Liver (tissue), 9 donors: ENCODE measurements around the gene RPS14. TPM values are rescaled to one million over a fixed set of nuclear protein-coding genes. Genes with fewer than 3 reads are reported as not detected.

Source experiments
- DNase-seq: peaks from one replicate; pipeline ENCODE4 v3.0.0-alpha.2; 2017; ENCODE audit warnings: low spot score
- H3K27ac ChIP-seq, 2 donors: one replicate each; pipeline ENCODE4 v1.7.0; 2013; ENCODE audit warnings: inconsistent platforms in 2 of 2, low read length in 2 of 2, control low read depth in 1 of 2, low read depth in 1 of 2, mild to moderate bottlenecking in 1 of 2
- H3K27me3 ChIP-seq, 4 donors: one replicate each; pipeline versions ENCODE4 v1.6.1 to v1.7.0; 2013; ENCODE audit warnings: low read length in 3 of 4, inconsistent platforms in 1 of 4, mild to moderate bottlenecking in 1 of 4, moderate library complexity in 1 of 4; ENCODE audit not compliant: control insufficient read depth in 4 of 4, insufficient read depth in 4 of 4
- H3K36me3 ChIP-seq, 4 donors: one replicate each; pipeline versions ENCODE4 v1.6.1 to v1.7.0; 2013; ENCODE audit warnings: low read length in 3 of 4, mild to moderate bottlenecking in 3 of 4, low read depth in 1 of 4, moderate library complexity in 1 of 4; ENCODE audit not compliant: control insufficient read depth in 4 of 4, insufficient read depth in 3 of 4
- H3K4me1 ChIP-seq, 4 donors: one replicate each; pipeline versions ENCODE4 v1.6.1 to v1.7.0; 2013; ENCODE audit warnings: low read length in 3 of 4, mild to moderate bottlenecking in 3 of 4, moderate library complexity in 1 of 4; ENCODE audit not compliant: control insufficient read depth in 4 of 4, insufficient read depth in 4 of 4
- H3K4me3 ChIP-seq, 3 donors: one replicate each; pipeline versions ENCODE4 v1.6.1 to v1.7.0; 2013; ENCODE audit warnings: low read length in 3 of 3, control low read depth in 1 of 3, low read depth in 1 of 3, mild to moderate bottlenecking in 1 of 3
- H3K9ac ChIP-seq, 2 donors: one replicate each; pipeline ENCODE4 v1.7.0; 2013; ENCODE audit warnings: low read length in 2 of 2, mild to moderate bottlenecking in 2 of 2, moderate library complexity in 2 of 2, control low read depth in 1 of 2, low read depth in 1 of 2
- H3K9me3 ChIP-seq, 4 donors: one replicate each; pipeline versions ENCODE4 v1.6.1 to v1.7.0; 2013; ENCODE audit warnings: low read length in 3 of 4; ENCODE audit not compliant: control insufficient read depth in 4 of 4
- CTCF ChIP-seq: fragments of 150-350 bp; IDR thresholded peaks from 2 replicates; pipeline ENCODE4 v1.5.1; 2017; ENCODE audit warnings: improper control_type of control experiment, low read depth, low read length; ENCODE audit not compliant: missing input control
- EGR1 ChIP-seq, 2 donors: IDR thresholded peaks; 2 replicates each; pipeline ENCODE4 v1.6.1; 2016 to 2018; ENCODE audit warnings: antibody characterized with exemption in 2 of 2, low read depth in 2 of 2
- FOXA1 ChIP-seq: IDR thresholded peaks from 2 replicates; pipeline ENCODE4 v1.6.1; 2016; ENCODE audit warnings: antibody characterized with exemption
- FOXA2 ChIP-seq: IDR thresholded peaks from 2 replicates; pipeline ENCODE4 v1.6.1; 2016; ENCODE audit warnings: antibody characterized with exemption
- GABPA ChIP-seq, 2 donors: IDR thresholded peaks in 1 of 2; conservative IDR thresholded peaks in 1 of 2; 2 replicates each; pipeline ENCODE4 v1.6.1; 2016; ENCODE audit warnings: antibody characterized with exemption in 2 of 2, mild to moderate bottlenecking in 1 of 2, moderate library complexity in 1 of 2
- HNF4A ChIP-seq, 2 donors: conservative IDR thresholded peaks; 2 replicates each; pipeline ENCODE4 v1.6.1; 2016; ENCODE audit warnings: antibody characterized with exemption in 2 of 2, mild to moderate bottlenecking in 2 of 2
- HNF4G ChIP-seq: IDR thresholded peaks from 2 replicates; pipeline ENCODE4 v1.6.1; 2016; ENCODE audit warnings: antibody characterized with exemption
- JUND ChIP-seq, 2 donors: IDR thresholded peaks; 2 replicates each; pipeline ENCODE4 v1.6.1; 2016; ENCODE audit warnings: antibody characterized with exemption in 2 of 2
- NR2F2 ChIP-seq: IDR thresholded peaks from 2 replicates; pipeline ENCODE4 v1.6.1; 2016; ENCODE audit warnings: antibody characterized with exemption
- RAD21 ChIP-seq, 2 donors: IDR thresholded peaks; 2 replicates each; pipeline ENCODE4 v1.6.1; 2016; ENCODE audit warnings: antibody characterized with exemption in 2 of 2, mild to moderate bottlenecking in 2 of 2
- RXRA ChIP-seq, 2 donors: IDR thresholded peaks; 2 replicates each; pipeline ENCODE4 v1.6.1; 2017 to 2018; ENCODE audit warnings: antibody characterized with exemption in 2 of 2, mild to moderate bottlenecking in 1 of 2
- SP1 ChIP-seq: IDR thresholded peaks from 2 replicates; pipeline ENCODE4 v1.6.1; 2018; ENCODE audit warnings: antibody characterized with exemption, mild to moderate bottlenecking
- TAF1 ChIP-seq: conservative IDR thresholded peaks from 2 replicates; pipeline ENCODE4 v1.6.1; 2016; ENCODE audit warnings: antibody characterized with exemption, mild to moderate bottlenecking
- YY1 ChIP-seq: IDR thresholded peaks from 2 replicates; pipeline ENCODE4 v1.6.1; 2016; ENCODE audit warnings: antibody characterized with exemption, mild to moderate bottlenecking
- WGBS: extraction: QIAGEN DNeasy Blood & Tissue Kit; methylation state at CpG from one replicate; pipeline ENCODE4 v1.1.7; 2013; 5-methylcytosine and 5-hydroxymethylcytosine counted together
- polyA plus RNA-seq, 2 donors: library from polyadenylated mRNA; stranded (reverse) in 1 of 2; unstranded in 1 of 2; fragments of 200-250 nt in 1 of 2; fragments of >200 nt in 1 of 2; fragmentation: Nextera tagmentation in 1 of 2; extraction: Ambion mirVana in 1 of 2; gene quantifications; one replicate each; pipeline versions ENCODE4 v1.2.1 to v1.2.3, GENCODE V29; 2013 to 2015
- total RNA-seq, 2 donors: library from RNA; depleted of rRNA; stranded (reverse); fragments of >200 nt; gene quantifications; one replicate each; pipeline ENCODE4 v1.2.3, GENCODE V29; 2014
- TF ChIP-seq, protein P1 (sequence below): IDR thresholded peaks from 2 replicates; pipeline ENCODE4 v1.6.1; 2016; ENCODE audit warnings: antibody characterized with exemption
- TF ChIP-seq, protein P2 (sequence below): IDR thresholded peaks from 2 replicates; pipeline ENCODE4 v1.6.1; 2016; ENCODE audit warnings: antibody characterized with exemption
- TF ChIP-seq, protein P3 (sequence below): IDR thresholded peaks from 2 replicates; pipeline ENCODE4 v1.6.1; 2016; ENCODE audit warnings: antibody characterized with exemption
- TF ChIP-seq, protein P4 (sequence below): IDR thresholded peaks from 2 replicates; pipeline ENCODE4 v1.6.1; 2016; ENCODE audit warnings: antibody characterized with exemption, mild to moderate bottlenecking
- donor health status: healthy.
- donor health status: healthy.
- donor health status: healthy.
- donor health status: healthy.
- donor health status: healthy.

RPS14 gene
- total and polyA plus RNA-seq, 4 donors, result 609 to 956 (median 885) TPM

GRCh38 chr5:150404121-150404520 is 45.4 kb downstream of the RPS14 start:
- no peak overlapping the region for H3K27ac ChIP-seq
- H3K9me3 ChIP-seq, result no peaks in the 10 kb centered on the region
- 84% methylated on average over 5 of the region's 5 CpGs for WGBS
- TF ChIP-seq, protein P1, sequence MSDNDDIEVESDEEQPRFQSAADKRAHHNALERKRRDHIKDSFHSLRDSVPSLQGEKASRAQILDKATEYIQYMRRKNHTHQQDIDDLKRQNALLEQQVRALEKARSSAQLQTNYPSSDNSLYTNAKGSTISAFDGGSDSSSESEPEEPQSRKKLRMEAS, result no peak
- TF ChIP-seq NR2F2 (no peak), JUND (IDR thresholded peaks at IDR 0.05) (no peak), RAD21 (IDR thresholded peaks at IDR 0.05) (no peak), HNF4G (no peak), SP1 (no peak), EGR1 (IDR thresholded peaks at IDR 0.05; ENCODE audit: low read depth in 2 of 2) (no peak), RXRA (IDR thresholded peaks at IDR 0.05) (no peak), FOXA1 (no peak), GABPA (IDR thresholded peaks at IDR 0.05 in 1 of 2, conservative IDR thresholded peaks at IDR 0.05 in 1 of 2) (no peak), YY1 (no peak)
- TF ChIP-seq, protein P2, sequence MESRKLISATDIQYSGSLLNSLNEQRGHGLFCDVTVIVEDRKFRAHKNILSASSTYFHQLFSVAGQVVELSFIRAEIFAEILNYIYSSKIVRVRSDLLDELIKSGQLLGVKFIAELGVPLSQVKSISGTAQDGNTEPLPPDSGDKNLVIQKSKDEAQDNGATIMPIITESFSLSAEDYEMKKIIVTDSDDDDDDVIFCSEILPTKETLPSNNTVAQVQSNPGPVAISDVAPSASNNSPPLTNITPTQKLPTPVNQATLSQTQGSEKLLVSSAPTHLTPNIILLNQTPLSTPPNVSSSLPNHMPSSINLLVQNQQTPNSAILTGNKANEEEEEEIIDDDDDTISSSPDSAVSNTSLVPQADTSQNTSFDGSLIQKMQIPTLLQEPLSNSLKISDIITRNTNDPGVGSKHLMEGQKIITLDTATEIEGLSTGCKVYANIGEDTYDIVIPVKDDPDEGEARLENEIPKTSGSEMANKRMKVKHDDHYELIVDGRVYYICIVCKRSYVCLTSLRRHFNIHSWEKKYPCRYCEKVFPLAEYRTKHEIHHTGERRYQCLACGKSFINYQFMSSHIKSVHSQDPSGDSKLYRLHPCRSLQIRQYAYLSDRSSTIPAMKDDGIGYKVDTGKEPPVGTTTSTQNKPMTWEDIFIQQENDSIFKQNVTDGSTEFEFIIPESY, result no peak
- no peak for DNase-seq
- no peak overlapping the region for H3K9ac ChIP-seq
- peaks cover 0 to 2% (median 0%) of the 10 kb centered on the region in 4 donors for H3K4me1 ChIP-seq
- peaks cover 0 to 31% (median 18%) of the 10 kb centered on the region in 4 donors for H3K36me3 ChIP-seq
- H3K4me3 ChIP-seq, result no peak overlapping the region
- H3K27me3 ChIP-seq, result no peaks in the 10 kb centered on the region

DNA sequence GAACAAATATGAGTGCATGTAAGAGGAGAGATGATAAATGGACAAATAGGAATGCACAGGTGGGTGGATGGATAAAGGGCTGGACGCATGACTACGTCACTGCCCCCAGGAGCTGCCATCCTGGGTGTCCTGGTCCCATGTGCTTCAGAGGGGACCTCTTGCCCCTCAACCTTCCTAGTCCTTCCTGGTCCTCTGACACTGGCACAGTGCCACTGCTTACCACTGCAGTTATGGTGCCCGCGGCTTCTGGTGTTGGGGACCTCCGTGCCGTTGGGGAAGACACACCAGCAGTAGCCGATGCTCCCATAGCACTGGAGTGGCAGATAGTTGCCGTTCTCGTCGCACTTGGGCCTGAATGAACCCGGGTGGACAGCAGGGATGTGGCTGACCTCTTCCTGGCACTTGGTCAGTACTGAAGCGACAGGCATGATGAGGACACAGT is 46.6 kb downstream of the RPS14 start:
- H3K36me3 ChIP-seq, result peaks cover 0 to 37% (median 22%) of the 10 kb centered on the region in 4 donors
- H3K4me3 ChIP-seq, result no peak overlapping the region
- no peak overlapping the region for H3K27ac ChIP-seq
- H3K4me1 ChIP-seq, result peaks cover 0 to 2% (median 0%) of the 10 kb centered on the region in 4 donors
- TF ChIP-seq RAD21 (IDR thresholded peaks at IDR 0.05) (no peak), FOXA1 (no peak), YY1 (no peak), HNF4A (conservative IDR thresholded peaks at IDR 0.05) (no peak), GABPA (IDR thresholded peaks at IDR 0.05 in 1 of 2, conservative IDR thresholded peaks at IDR 0.05 in 1 of 2) (no peak), EGR1 (IDR thresholded peaks at IDR 0.05; ENCODE audit: low read depth in 2 of 2) (no peak), CTCF (no peak), FOXA2 (no peak), RXRA (IDR thresholded peaks at IDR 0.05) (no peak), JUND (IDR thresholded peaks at IDR 0.05) (no peak), SP1 (no peak), TAF1 (no peak), HNF4G (no peak), NR2F2 (no peak)
- TF ChIP-seq, protein P3, sequence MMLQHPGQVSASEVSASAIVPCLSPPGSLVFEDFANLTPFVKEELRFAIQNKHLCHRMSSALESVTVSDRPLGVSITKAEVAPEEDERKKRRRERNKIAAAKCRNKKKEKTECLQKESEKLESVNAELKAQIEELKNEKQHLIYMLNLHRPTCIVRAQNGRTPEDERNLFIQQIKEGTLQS, result no peak
- TF ChIP-seq, protein P1, result no peak
- TF ChIP-seq, protein P4, sequence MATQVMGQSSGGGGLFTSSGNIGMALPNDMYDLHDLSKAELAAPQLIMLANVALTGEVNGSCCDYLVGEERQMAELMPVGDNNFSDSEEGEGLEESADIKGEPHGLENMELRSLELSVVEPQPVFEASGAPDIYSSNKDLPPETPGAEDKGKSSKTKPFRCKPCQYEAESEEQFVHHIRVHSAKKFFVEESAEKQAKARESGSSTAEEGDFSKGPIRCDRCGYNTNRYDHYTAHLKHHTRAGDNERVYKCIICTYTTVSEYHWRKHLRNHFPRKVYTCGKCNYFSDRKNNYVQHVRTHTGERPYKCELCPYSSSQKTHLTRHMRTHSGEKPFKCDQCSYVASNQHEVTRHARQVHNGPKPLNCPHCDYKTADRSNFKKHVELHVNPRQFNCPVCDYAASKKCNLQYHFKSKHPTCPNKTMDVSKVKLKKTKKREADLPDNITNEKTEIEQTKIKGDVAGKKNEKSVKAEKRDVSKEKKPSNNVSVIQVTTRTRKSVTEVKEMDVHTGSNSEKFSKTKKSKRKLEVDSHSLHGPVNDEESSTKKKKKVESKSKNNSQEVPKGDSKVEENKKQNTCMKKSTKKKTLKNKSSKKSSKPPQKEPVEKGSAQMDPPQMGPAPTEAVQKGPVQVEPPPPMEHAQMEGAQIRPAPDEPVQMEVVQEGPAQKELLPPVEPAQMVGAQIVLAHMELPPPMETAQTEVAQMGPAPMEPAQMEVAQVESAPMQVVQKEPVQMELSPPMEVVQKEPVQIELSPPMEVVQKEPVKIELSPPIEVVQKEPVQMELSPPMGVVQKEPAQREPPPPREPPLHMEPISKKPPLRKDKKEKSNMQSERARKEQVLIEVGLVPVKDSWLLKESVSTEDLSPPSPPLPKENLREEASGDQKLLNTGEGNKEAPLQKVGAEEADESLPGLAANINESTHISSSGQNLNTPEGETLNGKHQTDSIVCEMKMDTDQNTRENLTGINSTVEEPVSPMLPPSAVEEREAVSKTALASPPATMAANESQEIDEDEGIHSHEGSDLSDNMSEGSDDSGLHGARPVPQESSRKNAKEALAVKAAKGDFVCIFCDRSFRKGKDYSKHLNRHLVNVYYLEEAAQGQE, result no peak
- DNase-seq, result no peak
- H3K9me3 ChIP-seq, result no peaks in the 10 kb centered on the region
- 90% methylated on average over 12 of the region's 12 CpGs for WGBS
- no peak overlapping the region for H3K9ac ChIP-seq
- no peaks in the 10 kb centered on the region for H3K27me3 ChIP-seq
